Spleen (tissue), 11 donors: ENCODE data around the gene CACNA1D. TPM values are rescaled to one million over a fixed set of nuclear protein-coding genes. Genes with fewer than 3 reads are reported as not detected.
A peak's percentile ranks its signal among the peaks of the same experiment; 100 is the strongest.
"Not testable (repeated sequence)": the region's sequence is repeated elsewhere in the genome, so short reads cannot be mapped to it uniquely, and the experiment has no call there.

Source experiments
- DNase-seq: peaks from one replicate; pipeline ENCODE4 v3.0.0-alpha.2; 2020
- H3K27ac ChIP-seq, 8 donors: fragments of 200-600 bp; sonication (generic) in 7 of 8; 1 replicate in 4 of 8; 2 replicates in 4 of 8; pipeline versions ENCODE4 v1.5.0 to v1.8.0; 2016 to 2021; ENCODE audit warnings: inconsistent platforms in 4 of 8, mild to moderate bottlenecking in 4 of 8, moderate library complexity in 1 of 8
- H3K27me3 ChIP-seq, 7 donors: fragments of 200-600 bp; sonication (generic) in 6 of 7; replicated peaks in 1 of 7; 1 replicate in 4 of 7; 2 replicates in 3 of 7; pipeline versions ENCODE4 v1.5.0 to v1.8.0; 2016 to 2021; ENCODE audit warnings: inconsistent platforms in 3 of 7, mild to moderate bottlenecking in 1 of 7
- H3K36me3 ChIP-seq, 6 donors: fragments of 200-600 bp; sonication (generic) in 5 of 6; 1 replicate in 4 of 6; 2 replicates in 2 of 6; pipeline versions ENCODE4 v1.5.0 to v1.8.0; 2016 to 2021; ENCODE audit warnings: inconsistent platforms in 2 of 6
- H3K4me1 ChIP-seq, 6 donors: fragments of 200-600 bp; sonication (generic) in 5 of 6; 1 replicate in 3 of 6; 2 replicates in 3 of 6; pipeline versions ENCODE4 v1.5.0 to v1.8.0; 2016 to 2021; ENCODE audit warnings: inconsistent platforms in 3 of 6
- H3K4me3 ChIP-seq, 8 donors: fragments of 200-600 bp; sonication (generic) in 7 of 8; 1 replicate in 4 of 8; 2 replicates in 4 of 8; pipeline versions ENCODE4 v1.5.0 to v1.8.0; 2016 to 2021; ENCODE audit warnings: inconsistent platforms in 4 of 8, mild to moderate bottlenecking in 4 of 8, moderate library complexity in 2 of 8
- H3K9me3 ChIP-seq, 8 donors: fragments of 200-600 bp; sonication (generic) in 7 of 8; 1 replicate in 4 of 8; 2 replicates in 4 of 8; pipeline versions ENCODE4 v1.5.0 to v1.8.0; 2016 to 2021; ENCODE audit warnings: inconsistent platforms in 4 of 8
- CTCF ChIP-seq, 11 experiments: fragments of 200-600 bp in 7 of 11; fragments of 450-650 bp in 4 of 11; sonication (generic) in 4 of 11; IDR thresholded peaks in 8 of 11; conservative IDR thresholded peaks in 3 of 11; 1 replicate in 7 of 11; 2 replicates in 4 of 11; pipeline versions ENCODE4 v1.4.0 to v1.8.0; 2016 to 2021; ENCODE audit warnings: antibody characterized with exemption in 11 of 11, inconsistent platforms in 4 of 11, mild to moderate bottlenecking in 1 of 11
- POLR2A ChIP-seq, 3 donors: fragments of 450-650 bp; IDR thresholded peaks; one replicate each; pipeline ENCODE4 v1.5.1; 2017; ENCODE audit warnings: antibody characterized with exemption in 3 of 3, mild to moderate bottlenecking in 1 of 3
- POLR2AphosphoS5 ChIP-seq, 3 donors: sonication (generic); formaldehyde crosslinking; IDR thresholded peaks; one replicate each; pipeline ENCODE4 v1.5.1; 2017; ENCODE audit warnings: antibody characterized with exemption in 3 of 3
- WGBS, 5 donors: extraction: QIAGEN DNeasy Blood & Tissue Kit in 3 of 5; methylation state at CpG; one replicate each; pipeline versions ENCODE4 v1.1.5 to v1.1.7; 2013 to 2018; 5-methylcytosine and 5-hydroxymethylcytosine counted together
- intact Hi-C: fragments of 100-400 bp; cut with DNase I; formaldehyde crosslinking; loops from one replicate; pipeline ENCODE4 v1.15.0; 2023; ENCODE audit warnings: low total_unique reads
- polyA plus RNA-seq, 3 donors: library from polyadenylated mRNA; stranded (reverse); fragments of 200-250 nt; gene quantifications; one replicate each; pipeline ENCODE4 v1.2.1, GENCODE V29; 2013
- total RNA-seq, 7 donors: library from RNA; depleted of rRNA in 3 of 7; stranded (reverse); fragments of >200 nt in 3 of 7; fragmentation: NEBNext Ultra II Directional in 4 of 7; extraction: Animal tissue kit (Norgen Biotek cat#: 25700) in 4 of 7; gene quantifications; one replicate each; pipeline versions ENCODE4 v1.1.0 to v1.2.1, GENCODE V29; 2016 to 2021
- donor health status: healthy with polysubstance abuse.
- donor health status: DM: no; HTN: no; CAD: no; lungs with moderate emphysema.
- donor health status: DM: no; HTN: no; CAD: no.
- donor health status: Bipolar disorder and iron deficiency.
- donor health status: healthy.
- donor health status: DM: no; HTN: no; CAD: no.
- donor health status: DM: yes; HTN: yes; CAD: no.

CACNA1D gene
- total and polyA plus RNA-seq, 10 donors = 0.55 to 89.3 (median 19.1) TPM

GRCh38 chr3:53661480-53661879, 167.1 kb downstream of the CACNA1D start:
- WGBS, 5 donors = 86 to 92% (median 89%) methylated on average over 5 of the region's 5 CpGs
- H3K36me3 ChIP-seq = no peaks in the 10 kb centered on the region
- intact Hi-C loops = no loop called here

GRCh38 chr3:53664812-53665211, 170.4 kb downstream of the CACNA1D start:
- 76 to 84% (median 80%) methylated on average over 4 of the region's 4 CpGs for WGBS, 5 donors
- H3K27ac ChIP-seq, H3K4me1 ChIP-seq, intact Hi-C loops, DNase-seq, H3K4me3 ChIP-seq, H3K36me3 ChIP-seq: not testable (repeated sequence)
- Histone ChIP-seq H3K9me3 (peaks cover 0 to 47% (median 27%) of the 10 kb centered on the region in 8 donors), H3K27me3 (peaks cover 0 to 14% (median 0%) of the 10 kb centered on the region in 7 donors)

More at GRCh38 chr3:53661480-53661879, 167.1 kb downstream of the CACNA1D start:
- TF ChIP-seq POLR2A (IDR thresholded peaks at IDR 0.05) (no peak), POLR2AphosphoS5 (IDR thresholded peaks at IDR 0.05) (no peak)
- Histone ChIP-seq H3K4me3 (no peak overlapping the region), H3K27me3 (peaks cover 0 to 10% (median 0%) of the 10 kb centered on the region in 7 donors), H3K9me3 (peaks cover 0 to 50% (median 27%) of the 10 kb centered on the region in 8 donors), H3K27ac (no peak overlapping the region), H3K4me1 (peaks cover 0 to 3% (median 0%) of the 10 kb centered on the region in 6 donors)
- no peak for DNase-seq

- no peak for DNase-seq
- no peaks in the 10 kb centered on the region for H3K4me1 ChIP-seq
- peaks cover 0 to 36% (median 24%) of the 10 kb centered on the region in 8 donors for H3K9me3 ChIP-seq
- TF ChIP-seq CTCF (IDR thresholded peaks at IDR 0.05 in 8 of 11, conservative IDR thresholded peaks at IDR 0.05 in 3 of 11) = no peak
- no peak for TF ChIP-seq POLR2A (IDR thresholded peaks at IDR 0.05)
- TF ChIP-seq POLR2AphosphoS5 (IDR thresholded peaks at IDR 0.05) = no peak
- H3K4me3 ChIP-seq = no peak overlapping the region
- no peaks in the 10 kb centered on the region for H3K36me3 ChIP-seq
- H3K27me3 ChIP-seq = peaks cover 0 to 14% (median 0%) of the 10 kb centered on the region in 7 donors
- intact Hi-C loops = no loop called here
- H3K27ac ChIP-seq = no peak overlapping the region
- WGBS, 5 donors = 59 to 77% (median 67%) methylated on average over 12 of the region's 12 CpGs
Observed at GRCh38 chr3:53665608-53666425, 171.4 kb downstream of the CACNA1D start.

- 52 to 63% (median 55%) methylated on average over 2 of the region's 2 CpGs for WGBS, 5 donors
- peaks cover 0 to 9% (median 0%) of the 10 kb centered on the region in 7 donors for H3K27me3 ChIP-seq
- H3K36me3 ChIP-seq = no peaks in the 10 kb centered on the region
- no peak overlapping the region for H3K4me3 ChIP-seq
- intact Hi-C loops = no loop called here
- H3K4me1 ChIP-seq = peaks cover 0 to 3% (median 0%) of the 10 kb centered on the region in 6 donors
- TF ChIP-seq CTCF (IDR thresholded peaks at IDR 0.05 in 8 of 11, conservative IDR thresholded peaks at IDR 0.05 in 3 of 11) = peak in 3 of 11 experiments; percentile 7 to 23 (median 16)
- TF ChIP-seq POLR2AphosphoS5 (IDR thresholded peaks at IDR 0.05) = no peak
- no peak for TF ChIP-seq POLR2A (IDR thresholded peaks at IDR 0.05)
- DNase-seq = no peak
- H3K9me3 ChIP-seq = peaks cover 0 to 6% (median 0%) of the 10 kb centered on the region in 8 donors
- no peak overlapping the region for H3K27ac ChIP-seq
Observed at GRCh38 chr3:53668872-53669271, 174.5 kb downstream of the CACNA1D start.

- no peak for TF ChIP-seq CTCF (IDR thresholded peaks at IDR 0.05 in 8 of 11, conservative IDR thresholded peaks at IDR 0.05 in 3 of 11)
- no peak for TF ChIP-seq POLR2AphosphoS5 (IDR thresholded peaks at IDR 0.05)
- no peak for TF ChIP-seq POLR2A (IDR thresholded peaks at IDR 0.05)
- peaks cover 0 to 21% (median 0%) of the 10 kb centered on the region in 7 donors for H3K27me3 ChIP-seq
- H3K9me3 ChIP-seq = no peaks in the 10 kb centered on the region
- 75 to 95% (median 86%) methylated on average over 3 of the region's 3 CpGs for WGBS, 5 donors
- intact Hi-C loops = no loop called here
- no peak overlapping the region for H3K4me3 ChIP-seq
- H3K36me3 ChIP-seq = no peaks in the 10 kb centered on the region
- peaks cover 0 to 5% (median 0%) of the 10 kb centered on the region in 6 donors for H3K4me1 ChIP-seq
- DNase-seq = no peak
- no peak overlapping the region for H3K27ac ChIP-seq
Observed at GRCh38 chr3:53670721-53671120, 176.3 kb downstream of the CACNA1D start.
